HG02938 (cell line): ENCODE results near the gene C8G.

Source experiments
- ATAC-seq: cut with Tn5 transposase; IDR thresholded peaks from one replicate; pipeline ENCODE4 v1.9.1; 2021; ENCODE audit warnings: mild to moderate bottlenecking, moderate library complexity; ENCODE audit not compliant: unreplicated experiment

Gene C8G

DNA sequence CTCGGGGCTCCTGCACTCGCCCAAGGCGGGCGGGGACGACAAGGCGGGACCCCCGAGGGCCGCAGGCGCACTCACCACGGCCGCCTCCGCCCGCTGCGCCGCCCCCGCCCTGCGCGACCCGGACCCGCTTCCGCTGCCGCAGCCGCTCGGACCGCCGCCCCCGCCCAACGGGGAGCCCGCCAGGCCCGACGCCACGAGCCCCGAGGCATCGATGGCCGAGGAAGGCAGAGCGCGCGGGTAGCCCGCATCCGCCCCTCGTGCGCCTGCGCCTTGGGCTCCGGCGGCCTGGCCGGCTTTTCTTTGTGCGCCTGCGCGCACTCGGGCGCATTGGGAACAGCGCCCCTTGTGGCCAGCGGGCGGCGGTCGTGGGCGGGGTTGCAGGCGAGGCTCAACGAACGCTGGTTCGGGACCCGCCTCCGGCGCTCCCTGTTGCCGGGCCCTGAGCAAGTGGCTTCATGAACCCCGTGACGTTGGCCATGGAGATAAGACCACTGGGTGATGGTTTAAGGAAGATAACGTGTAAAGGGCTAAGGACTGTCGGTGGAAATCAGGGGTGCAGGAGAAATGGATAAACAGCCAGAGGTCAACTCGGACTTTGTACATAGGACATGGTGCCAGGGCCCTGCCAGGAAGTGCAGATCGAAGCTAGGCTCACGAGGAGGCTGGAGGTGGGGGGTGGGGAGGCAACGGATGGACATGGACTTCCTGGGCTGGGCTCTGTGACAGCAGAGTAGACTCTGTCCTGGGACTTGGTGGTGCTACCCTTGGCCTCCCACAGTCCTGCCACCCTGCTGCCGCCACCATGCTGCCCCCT is at the start of gene C8G, which contains the start of gene FBXW5:
TSS of gene C8G (plus strand) at position 725 of the 814 bp plus-strand sequence. CDS start at position 803, 78 bp downstream.
TSS of gene FBXW5 (minus strand) at position 220 of the 814 bp plus-strand sequence. CDS start 655 bp downstream, outside the sequence.
- ATAC-seq, result peak; percentile 57

GRCh38 chr9:136896027-136896426 is 49.0 kb upstream of the C8G start:
- no peak for ATAC-seq

DNA sequence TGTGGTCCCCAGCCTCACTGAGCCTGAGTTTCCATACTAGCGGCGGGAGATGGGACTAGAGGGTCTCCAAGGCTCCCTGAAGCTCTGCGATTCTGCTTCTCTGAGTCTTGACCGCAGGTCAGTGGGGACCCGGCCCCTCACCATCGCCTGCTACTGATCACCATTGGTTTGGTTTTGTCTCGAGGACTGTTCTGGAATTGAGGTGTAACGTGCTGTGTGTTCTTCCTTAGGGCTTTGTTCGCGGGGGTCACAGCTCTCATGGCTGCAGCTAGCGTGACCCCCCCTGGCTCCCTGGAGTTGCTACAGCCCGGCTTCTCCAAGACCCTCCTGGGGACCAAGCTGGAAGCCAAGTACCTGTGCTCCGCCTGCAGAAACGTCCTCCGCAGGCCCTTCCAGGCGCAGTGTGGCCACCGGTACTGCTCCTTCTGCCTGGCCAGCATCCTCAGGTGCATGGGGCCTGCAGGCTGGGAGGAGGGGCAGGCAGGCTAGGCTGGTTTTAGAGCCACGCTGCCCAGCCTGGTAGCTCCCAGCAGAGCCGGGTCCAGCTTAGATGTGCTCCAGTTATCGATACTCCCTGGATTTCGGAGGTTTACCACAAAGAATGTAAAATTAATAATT is 46.5 kb upstream of the C8G start:
- no peak for ATAC-seq

DNA sequence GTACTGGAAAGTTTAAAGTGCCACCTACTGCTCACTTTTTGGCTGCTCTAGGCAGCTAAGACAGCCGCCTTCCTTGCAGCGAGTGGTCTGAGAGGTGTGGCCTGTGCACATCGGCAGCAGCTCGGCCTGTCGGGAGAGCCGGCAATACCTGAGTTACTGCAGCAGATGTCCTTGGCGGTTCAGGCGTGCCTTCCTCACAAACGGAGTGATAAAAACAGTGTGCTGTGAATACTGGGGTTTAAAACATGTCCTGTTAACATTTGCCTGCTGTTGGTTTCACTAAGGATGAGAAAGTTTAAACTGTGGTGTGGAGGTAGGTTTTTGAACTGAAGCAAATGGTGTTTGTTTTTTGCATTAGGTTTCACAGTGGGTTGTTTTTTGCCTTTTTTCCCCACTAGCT is 45.8 kb upstream of the C8G start:
- no peak for ATAC-seq

GRCh38 chr9:136900556-136900955 is 44.5 kb upstream of the C8G start:
- ATAC-seq, result no peak

DNA sequence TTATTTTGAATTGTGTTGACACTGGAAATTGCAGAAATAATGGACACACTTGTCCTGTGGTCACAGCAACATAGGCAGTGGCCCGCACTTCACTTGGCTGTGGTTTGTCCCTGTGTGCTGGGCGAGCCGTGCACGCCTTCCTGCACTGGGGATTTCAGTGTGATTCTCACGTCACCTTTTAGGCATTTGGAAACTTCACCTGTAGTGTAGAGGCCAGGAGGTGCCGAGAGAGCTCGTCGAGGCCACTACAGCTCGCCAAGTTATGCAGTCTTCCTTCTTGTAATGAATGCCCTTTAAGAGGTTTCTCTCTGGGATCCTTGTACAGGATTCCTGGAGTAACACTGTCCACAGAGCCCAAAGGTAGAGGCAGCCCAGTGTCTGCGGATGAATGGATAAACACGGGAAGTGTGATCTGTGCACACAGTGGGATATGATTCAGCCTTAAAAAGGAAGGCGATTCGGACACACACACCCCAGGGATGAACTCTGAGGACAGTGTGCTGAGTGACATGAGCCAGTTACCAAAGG is 44.0 kb upstream of the C8G start:
- no peak for ATAC-seq

DNA sequence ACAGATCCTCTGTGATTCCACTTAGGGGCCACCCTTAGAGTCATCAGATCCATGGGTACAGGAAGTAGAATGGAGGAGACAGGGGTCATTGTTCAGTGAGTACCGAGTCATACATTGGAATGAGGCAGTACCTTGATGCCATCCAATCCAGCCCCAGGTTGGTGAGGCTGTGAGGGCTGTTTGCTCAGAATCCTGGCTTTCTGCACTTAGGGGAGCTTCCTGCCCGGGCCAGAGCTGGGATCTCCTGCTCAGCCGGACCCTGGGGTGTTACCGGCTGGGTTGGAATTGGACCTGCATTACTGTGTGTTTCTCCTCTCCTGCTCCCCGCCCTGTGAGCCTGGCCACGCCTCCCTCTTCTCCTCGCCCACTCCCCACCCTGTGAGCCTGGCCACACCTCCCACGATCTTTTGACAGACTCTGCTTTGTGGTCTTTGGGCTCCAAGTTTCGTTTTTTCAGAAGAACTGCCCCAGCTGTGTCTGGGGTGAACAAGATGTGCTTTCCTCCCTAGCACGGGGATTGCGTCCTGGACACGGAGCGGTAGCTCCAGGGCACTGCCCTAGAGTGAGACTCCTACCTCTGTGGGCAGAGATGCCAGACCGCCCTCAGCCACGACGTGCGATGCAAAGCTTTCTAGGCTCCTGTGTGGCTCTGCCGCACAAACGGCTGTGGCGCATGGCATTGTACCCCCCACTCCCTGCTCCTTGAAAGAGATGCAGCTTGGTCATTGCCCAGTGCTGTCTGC is 43.4 kb upstream of the C8G start:
- ATAC-seq, result peak; percentile 59

DNA sequence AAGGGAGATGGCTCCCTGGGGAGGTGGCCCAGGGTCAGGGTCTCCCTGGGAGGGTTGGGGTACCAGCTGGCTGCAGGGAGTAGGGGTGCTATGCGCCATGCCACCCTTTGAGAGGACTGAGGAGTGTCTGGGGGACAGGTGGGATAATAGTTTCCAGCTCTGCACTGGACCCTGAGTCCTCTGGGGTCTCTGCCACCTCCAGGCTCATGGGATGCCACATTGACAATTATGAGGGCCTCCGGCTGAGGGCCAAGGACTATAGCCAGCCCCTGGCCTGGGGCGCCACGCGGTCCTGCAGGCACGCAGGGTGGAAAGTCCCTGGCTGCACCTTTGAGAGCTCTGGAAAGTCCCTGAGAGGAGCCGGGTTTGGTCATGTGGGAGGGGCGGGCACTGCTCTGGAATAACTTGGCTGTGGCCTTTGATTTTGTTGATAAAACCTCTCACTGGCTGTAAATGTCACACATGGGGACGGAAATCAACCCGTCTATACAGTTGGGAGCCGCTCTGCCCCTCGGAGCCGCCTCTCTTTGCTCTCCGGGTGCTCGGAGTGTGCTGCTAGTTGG is 42.7 kb upstream of the C8G start:
- peak; percentile 60 for ATAC-seq

- ATAC-seq, result no peak
Measured at GRCh38 chr9:136903041-136903554, 41.9 kb upstream of the C8G start.

GRCh38 chr9:136906266-136906665 is 38.8 kb upstream of the C8G start:
- ATAC-seq, result no peak

- ATAC-seq, result no peak
Measured at GRCh38 chr9:136907011-136907914, 37.8 kb upstream of the C8G start.

- no peak for ATAC-seq
Measured at GRCh38 chr9:136910197-136910900, 34.7 kb upstream of the C8G start.

DNA sequence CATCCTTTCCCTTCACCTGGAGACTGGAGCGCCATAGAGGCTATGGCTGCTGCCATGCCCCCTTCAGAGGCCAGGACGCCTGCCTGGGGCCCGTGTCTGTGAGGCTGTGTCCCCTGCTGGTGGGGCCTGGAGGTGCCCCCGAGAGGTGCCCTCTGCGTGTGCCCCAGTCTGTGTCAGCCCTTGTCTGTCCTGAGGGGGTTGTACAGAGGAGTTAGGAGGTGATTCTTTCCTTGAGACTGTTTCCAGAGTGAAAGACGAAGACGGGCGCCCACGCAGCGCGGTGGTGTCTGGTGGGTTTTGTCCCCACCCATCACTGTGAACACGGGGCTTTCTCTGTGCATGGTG is 34.2 kb upstream of the C8G start:
- ATAC-seq, result no peak

- no peak for ATAC-seq
Measured at GRCh38 chr9:136913701-136914438, 31.2 kb upstream of the C8G start.

DNA sequence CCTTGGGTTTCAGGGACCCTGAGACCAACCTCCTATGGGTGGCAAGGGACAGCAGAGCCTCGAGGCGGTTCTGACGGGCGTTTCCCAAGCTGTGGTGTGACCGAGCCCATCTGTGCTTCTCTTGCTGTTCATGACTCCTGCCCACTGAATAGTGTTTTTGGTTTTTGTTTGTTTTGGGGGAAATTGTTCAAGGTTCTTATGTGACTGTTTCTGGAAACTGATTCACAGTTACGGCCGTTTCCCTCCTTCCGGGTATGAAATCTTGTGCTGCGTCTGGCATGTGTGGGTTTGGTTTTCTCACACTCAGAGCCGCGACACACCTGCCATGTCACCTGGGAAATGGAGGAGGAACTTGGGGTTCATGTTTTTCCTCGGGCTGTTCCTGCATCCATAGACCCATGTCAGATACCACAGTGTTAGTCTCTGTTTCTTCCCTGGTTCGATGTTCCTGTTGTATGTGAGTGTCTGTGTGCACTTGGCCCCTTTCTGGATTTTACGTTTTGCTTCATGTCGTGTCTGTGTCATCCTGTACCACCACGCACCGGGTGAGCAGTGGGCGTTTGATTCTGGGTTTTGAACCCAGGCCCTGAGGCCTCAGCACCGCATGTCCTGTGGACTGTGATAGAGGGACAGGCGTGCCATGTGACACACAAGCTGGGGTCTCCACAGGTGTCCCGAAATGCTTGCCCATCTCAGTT is 29.3 kb upstream of the C8G start:
- no peak for ATAC-seq

- no peak for ATAC-seq
Measured at GRCh38 chr9:136916330-136917184, 28.5 kb upstream of the C8G start.

DNA sequence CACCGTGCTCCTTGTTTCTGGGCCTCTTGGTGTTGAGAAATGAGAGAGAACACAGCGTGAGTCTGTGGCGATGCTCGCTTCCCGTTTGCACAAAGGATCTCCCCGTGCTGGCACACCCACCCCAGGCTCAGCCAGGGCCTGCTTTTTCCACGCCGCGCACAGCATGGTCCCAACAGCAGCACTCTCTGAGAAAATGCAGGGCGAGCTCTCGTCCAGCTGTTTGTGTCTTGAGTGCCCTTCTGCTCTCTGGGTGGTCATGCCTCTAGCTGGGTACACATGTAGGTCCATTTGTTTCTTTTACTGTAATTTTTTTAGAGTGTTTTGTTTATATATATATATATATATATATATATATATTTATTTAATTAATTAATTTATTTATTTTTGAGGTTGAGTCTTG is 27.1 kb upstream of the C8G start:
- ATAC-seq, result no peak
